HG03097 (cell line): ENCODE measurements around the gene MSI2.

Experiments used
- ATAC-seq: cut with Tn5 transposase; IDR thresholded peaks from one replicate; pipeline ENCODE4 v1.9.1; 2021; ENCODE audit not compliant: unreplicated experiment, low FRiP score

The MSI2 gene

GRCh38 chr17:57582881-57583756, 326.8 kb downstream of the MSI2 start:
- ATAC-seq = no peak

- ATAC-seq = no peak
These were observed 327.8 kb downstream of the MSI2 start for GRCh38 chr17:57584050-57584551.

DNA sequence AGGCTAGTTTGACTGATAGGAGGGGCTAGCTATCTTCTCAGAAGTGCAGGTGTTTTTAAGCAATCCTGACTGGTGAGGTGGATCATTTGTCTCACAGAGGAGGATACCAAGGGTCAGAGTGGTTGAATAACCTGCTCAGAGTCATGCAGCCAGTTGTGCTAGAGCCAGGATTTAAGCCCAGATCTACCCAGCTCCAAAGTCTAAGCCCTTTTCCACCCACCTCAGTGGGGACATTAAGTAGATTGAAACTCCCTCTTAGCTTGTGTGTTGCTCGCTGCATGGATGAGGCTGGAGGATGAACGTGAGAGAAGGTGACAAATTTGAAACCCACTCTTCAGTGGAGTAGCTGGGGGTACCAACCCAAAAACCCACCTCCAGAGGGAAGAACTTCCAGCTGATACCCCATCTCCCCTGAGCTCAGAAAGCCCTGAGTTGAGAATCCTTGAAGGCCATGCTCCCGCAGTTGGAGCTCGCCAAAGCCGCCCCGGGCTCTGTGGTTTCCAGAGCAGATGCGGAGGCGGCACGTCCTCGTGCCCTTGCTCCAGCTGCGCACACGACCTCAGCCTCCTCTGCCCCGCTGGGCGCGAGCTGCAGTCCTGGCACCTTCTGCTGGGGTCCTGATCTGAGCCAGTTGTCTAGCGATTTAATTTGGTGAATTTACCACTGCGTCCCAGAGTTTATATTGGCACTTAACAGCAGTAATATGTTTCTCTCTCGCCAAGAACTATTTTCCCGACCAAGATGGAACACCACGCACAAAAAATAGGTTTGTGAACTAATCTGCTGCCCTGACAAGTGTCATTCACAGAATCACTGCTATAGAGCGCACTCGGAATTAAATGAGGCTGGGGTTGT, 329.2 kb downstream of the MSI2 start:
- no peak for ATAC-seq

GRCh38 chr17:57586196-57586740, 329.9 kb downstream of the MSI2 start:
- ATAC-seq = no peak

DNA sequence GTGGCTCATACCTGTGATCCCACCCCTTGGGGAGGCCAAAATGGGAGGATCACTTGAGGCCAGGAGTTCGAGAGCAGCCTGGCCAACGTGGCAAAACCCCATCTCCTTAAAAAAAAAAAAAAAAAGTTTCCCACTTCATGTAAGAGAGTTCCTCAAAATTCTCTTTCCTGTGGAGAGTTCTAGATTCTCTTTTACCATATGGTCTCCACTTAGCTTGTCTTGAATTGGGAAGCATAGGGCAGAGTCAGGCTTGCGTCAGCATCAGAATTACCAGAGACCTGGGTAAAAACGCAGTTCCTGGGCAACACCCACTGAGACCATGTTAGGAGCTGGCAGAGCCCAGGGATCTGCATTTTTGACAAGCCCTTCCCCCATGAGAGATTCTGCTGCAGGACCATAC, 330.4 kb downstream of the MSI2 start:
- ATAC-seq = no peak

GRCh38 chr17:57587193-57587969, 331.1 kb downstream of the MSI2 start:
- no peak for ATAC-seq

- no peak for ATAC-seq
These were observed 331.8 kb downstream of the MSI2 start for GRCh38 chr17:57588086-57588485.

GRCh38 chr17:57589151-57590034, 333.1 kb downstream of the MSI2 start:
- ATAC-seq = no peak

DNA sequence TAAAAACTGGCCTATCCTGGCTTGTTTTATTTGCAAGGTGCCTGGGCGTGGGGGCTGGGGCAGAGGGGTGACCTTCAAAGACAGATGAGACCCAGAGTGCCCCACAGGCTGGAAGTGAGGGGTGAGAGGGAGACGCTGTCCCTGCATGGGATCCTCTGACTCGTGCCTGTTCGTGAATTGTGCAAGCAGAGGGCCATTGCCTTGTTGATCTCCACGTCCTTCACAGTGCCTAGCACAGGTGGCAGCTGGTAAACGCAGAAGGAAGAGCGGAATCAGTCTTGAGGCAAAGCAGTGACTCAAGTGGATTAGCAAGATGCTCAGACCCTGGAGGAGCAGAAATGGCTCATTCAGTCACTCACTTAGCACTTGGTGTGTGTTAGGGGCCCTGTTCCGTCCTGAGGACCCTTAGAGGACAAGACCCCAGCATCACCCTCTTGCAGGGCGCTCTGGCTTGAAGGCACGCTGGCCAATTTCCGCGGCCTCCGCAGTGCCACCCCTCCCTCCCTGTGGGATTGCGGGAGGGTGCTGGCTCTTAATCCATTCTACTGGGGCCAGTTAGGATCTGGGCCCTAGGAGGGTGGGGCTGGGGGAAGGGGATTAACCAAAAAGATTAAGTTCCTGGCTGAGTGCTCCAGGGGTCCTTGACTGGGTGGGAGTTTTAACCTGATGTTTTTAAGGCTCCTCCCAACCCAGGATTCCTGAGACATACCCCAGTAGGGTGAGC, 337.6 kb downstream of the MSI2 start:
- ATAC-seq = no peak

- no peak for ATAC-seq
These were observed 338.4 kb downstream of the MSI2 start for GRCh38 chr17:57594767-57595166.

- no peak for ATAC-seq
These were observed 339.1 kb downstream of the MSI2 start for GRCh38 chr17:57595426-57595825.

- no peak for ATAC-seq
These were observed 339.8 kb downstream of the MSI2 start for GRCh38 chr17:57595947-57596695.

GRCh38 chr17:57597101-57597500, 340.8 kb downstream of the MSI2 start:
- ATAC-seq = no peak

GRCh38 chr17:57597531-57598453, 341.5 kb downstream of the MSI2 start:
- ATAC-seq = no peak

DNA sequence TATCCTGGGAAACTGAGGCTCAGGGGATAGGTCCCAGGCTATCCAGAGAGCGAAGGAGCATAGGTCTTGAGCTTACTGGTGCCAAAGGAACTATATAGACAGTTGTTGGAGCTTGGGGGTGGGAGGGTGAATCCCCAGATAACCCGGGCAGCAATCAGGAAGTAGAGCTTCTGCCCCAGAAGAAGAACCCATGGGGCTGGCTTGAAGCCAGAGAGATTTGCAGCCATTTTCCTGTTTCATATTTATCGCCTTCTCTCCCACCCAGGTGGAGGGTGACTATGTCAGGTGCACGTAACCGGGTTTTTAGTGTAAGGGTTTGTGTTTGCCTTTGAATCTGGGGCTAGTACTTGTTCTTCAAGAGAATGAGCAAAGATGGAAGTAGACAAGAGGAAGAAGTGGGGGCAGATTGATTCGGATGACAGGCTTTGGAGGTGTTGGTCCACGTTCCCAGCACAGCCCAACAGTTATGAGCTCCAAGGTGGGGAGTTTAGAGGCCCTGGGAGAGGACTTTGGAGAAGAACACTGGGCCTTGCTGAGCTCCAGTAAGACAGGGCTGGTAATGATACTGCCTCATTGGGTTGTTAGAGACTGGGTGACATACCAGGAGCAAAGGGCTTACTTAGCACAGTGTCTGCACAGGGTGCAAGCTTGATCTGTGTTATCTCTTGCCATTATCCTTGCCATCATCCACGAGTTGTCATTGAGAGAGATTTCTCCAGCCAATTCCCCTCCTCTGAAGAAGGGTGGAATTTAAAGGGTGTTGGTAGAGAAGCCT, 343.1 kb downstream of the MSI2 start:
- ATAC-seq = no peak

- no peak for ATAC-seq
These were observed 343.8 kb downstream of the MSI2 start for GRCh38 chr17:57600074-57600473.
